ENCODE measurements around the gene MALAT1. TPM values are rescaled to one million over a fixed set of nuclear protein-coding genes. Genes with fewer than 3 reads are reported as not detected.
"Not testable (repeated sequence)": the region's sequence is repeated elsewhere in the genome, so short reads cannot be mapped to it uniquely, and the experiment has no call there.

Gene MALAT1
- total and polyA plus RNA-seq, 2 of the 13 experiments (the other 11 are each of a cell fraction or from before 2014, with no cell fraction given), result 143 to 1,237 TPM

- TF ChIP-seq HMGXB3 (CRISPR knock-in tag; IDR thresholded peaks at IDR 0.05; ENCODE audit: borderline replicate concordance) (peak; percentile 94), JARID2 (CRISPR knock-in tag; IDR thresholded peaks at IDR 0.05; ENCODE audit: insufficient replicate concordance) (no peak), KDM1A (CRISPR knock-in tag; IDR thresholded peaks at IDR 0.05) (no peak), ZNF75D (CRISPR knock-in tag; IDR thresholded peaks at IDR 0.05; ENCODE audit: borderline replicate concordance) (no peak), ZNF275 (CRISPR knock-in tag; IDR thresholded peaks at IDR 0.05; ENCODE audit: borderline replicate concordance) (no peak), BCL3 (CRISPR knock-in tag; IDR thresholded peaks at IDR 0.05) (no peak; the same call in 1 of the 2 replicates)
Measured at GRCh38 chr11:65498977-65499712, at the start of gene MALAT1 (continued).

GRCh38 chr11:65451301-65451700 lies 47.5 kb upstream of the MALAT1 start:
- BruUV-seq (replicated peaks); H3K27me3 ChIP-seq (ENCODE audit: control insufficient read depth in 1 of 2, insufficient read depth in 2 of 2, low read length in 2 of 2); H3K9ac ChIP-seq (ENCODE audit: insufficient read depth, low read depth, low read length); H3K36me3 ChIP-seq (replicated peaks in 1 of 2; ENCODE audit: control insufficient read depth in 1 of 2, insufficient read depth in 2 of 2, low read length in 2 of 2); H3K4me2 ChIP-seq (ENCODE audit: low read depth, low read length); FAIRE-seq; ATAC-seq; H4K20me1 ChIP-seq (ENCODE audit: insufficient read depth, low read length); H3K9me3 ChIP-seq (ENCODE audit: low read length); CTCF ChIA-PET (ENCODE audit: low intra/inter-chr PET ratio, low total read pairs); H3K4me3 ChIP-seq (replicated peaks in 1 of 3; ENCODE audit: insufficient read depth in 1 of 3, low read depth in 2 of 3, low read length in 3 of 3); H3K79me2 ChIP-seq (ENCODE audit: insufficient read depth, low read length); H3K27ac ChIP-seq (ENCODE audit: extremely low read length, insufficient read depth, low read length); DNase-seq (ENCODE audit: low spot score); H2AFZ ChIP-seq (ENCODE audit: low read length); intact Hi-C loops (cut with micrococcal nuclease; ENCODE audit: unreplicated experiment); POLR2A ChIA-PET: not testable (repeated sequence)
- no CpG with 5 or more reads among the region's 30 CpGs for WGBS (ENCODE audit: low lambda C conversion rate)
- peaks cover 55% of the 10 kb centered on the region for H3K4me1 ChIP-seq (ENCODE audit: insufficient read depth, low read length)
- in situ Hi-C loops (cut with HindIII; ENCODE audit: extremely low pct_ligation_motif_present, low pct_unique_long_range_greater_than_20kb), result loop anchor here (10.0 kb wide), 1 partner anchor 54 kb away; no protein-coding TSS in a partner anchor

All from HepG2 (cell line).